ENCODE data around the gene TCF19. TPM values are rescaled to one million over a fixed set of nuclear protein-coding genes. Genes with fewer than 3 reads are reported as not detected.

Gene TCF19
- total and polyA plus RNA-seq, 2 donors (not counting 3 experiments of a cell fraction or from before 2014, with no cell fraction given), result 13.9 to 31.7 TPM

DNA sequence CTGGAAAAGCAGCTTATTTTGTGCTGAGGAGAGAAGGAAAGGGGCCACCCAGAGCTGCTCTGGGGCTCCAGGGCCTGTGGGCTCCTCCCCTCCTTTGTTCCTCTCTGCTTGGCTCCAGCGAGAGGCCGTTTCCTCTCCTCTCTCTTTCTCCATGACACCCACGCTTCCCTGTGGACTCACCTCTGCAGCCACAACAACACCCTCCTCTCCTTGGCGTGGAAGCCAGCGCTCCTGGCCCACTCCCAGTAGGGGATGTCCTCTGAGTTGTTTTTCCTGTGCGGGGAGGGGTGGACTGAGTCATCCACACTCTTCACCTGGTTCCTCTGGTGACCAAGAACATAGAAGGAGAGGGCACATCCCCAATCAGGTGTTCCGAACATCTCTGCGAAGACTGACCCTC lies 33.2 kb upstream of the TCF19 start:
- ChIA-PET CTCF (interaction anchor here (1.0 to 10.6 kb wide), 6 partner anchors 9 to 241 kb away, joined by 4 to 71 read pairs (median 8); partner anchors contain the start of gene PSORS1C1), POLR2A (no interaction called here)

More for the DNA sequence above, 33.2 kb upstream of the TCF19 start:
- peaks cover 36% of the 10 kb centered on the region for H3K4me1 ChIP-seq (ENCODE audit: control insufficient read depth, extremely low read depth, insufficient read depth, low read length)
- TF ChIP-seq, protein P1, sequence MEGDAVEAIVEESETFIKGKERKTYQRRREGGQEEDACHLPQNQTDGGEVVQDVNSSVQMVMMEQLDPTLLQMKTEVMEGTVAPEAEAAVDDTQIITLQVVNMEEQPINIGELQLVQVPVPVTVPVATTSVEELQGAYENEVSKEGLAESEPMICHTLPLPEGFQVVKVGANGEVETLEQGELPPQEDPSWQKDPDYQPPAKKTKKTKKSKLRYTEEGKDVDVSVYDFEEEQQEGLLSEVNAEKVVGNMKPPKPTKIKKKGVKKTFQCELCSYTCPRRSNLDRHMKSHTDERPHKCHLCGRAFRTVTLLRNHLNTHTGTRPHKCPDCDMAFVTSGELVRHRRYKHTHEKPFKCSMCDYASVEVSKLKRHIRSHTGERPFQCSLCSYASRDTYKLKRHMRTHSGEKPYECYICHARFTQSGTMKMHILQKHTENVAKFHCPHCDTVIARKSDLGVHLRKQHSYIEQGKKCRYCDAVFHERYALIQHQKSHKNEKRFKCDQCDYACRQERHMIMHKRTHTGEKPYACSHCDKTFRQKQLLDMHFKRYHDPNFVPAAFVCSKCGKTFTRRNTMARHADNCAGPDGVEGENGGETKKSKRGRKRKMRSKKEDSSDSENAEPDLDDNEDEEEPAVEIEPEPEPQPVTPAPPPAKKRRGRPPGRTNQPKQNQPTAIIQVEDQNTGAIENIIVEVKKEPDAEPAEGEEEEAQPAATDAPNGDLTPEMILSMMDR (IDR thresholded peaks at IDR 0.05; ENCODE audit: extremely low read depth in 1 of 2, insufficient read depth in 1 of 2, low read depth in 1 of 2, low read length in 2 of 2), result no peak
- TF ChIP-seq POLR2AphosphoS5 (IDR thresholded peaks at IDR 0.05; ENCODE audit: insufficient read depth, low read depth, low read length) (peak; percentile 37), MYC (IDR thresholded peaks at IDR 0.05; ENCODE audit: low read depth, low read length) (no peak), MAX (IDR thresholded peaks at IDR 0.05; ENCODE audit: insufficient read depth, insufficient read length) (no peak), EZH2 (IDR thresholded peaks at IDR 0.05; ENCODE audit: borderline replicate concordance, low read depth, low read length, severe bottlenecking) (no peak), JUN (IDR thresholded peaks at IDR 0.05; ENCODE audit: borderline replicate concordance, insufficient read depth, insufficient read length, low read depth) (no peak), GATA2 (IDR thresholded peaks at IDR 0.05; ENCODE audit: insufficient read depth, insufficient read length, low read depth, low read length) (no peak), POLR2A (IDR thresholded peaks at IDR 0.05; ENCODE audit: low read depth, low read length) (no peak), FOS (IDR thresholded peaks at IDR 0.05; ENCODE audit: borderline replicate concordance, insufficient read depth, low read length) (peak; percentile 40)
- no peaks in the 10 kb centered on the region for H3K9me1 ChIP-seq (replicated peaks; ENCODE audit: control insufficient read depth, extremely low read depth, insufficient read depth, low read length)
- dilution Hi-C loops (cut with MboI; ENCODE audit: extremely low pct_ligation_motif_present, low sequenced_read_pairs) (no loop called here), intact Hi-C loops (cut with micrococcal nuclease) (loop anchor here (5.0 kb wide), 1 partner anchor 298 kb away; no protein-coding TSS in a partner anchor)
- peak overlapping the region; percentile 2 for H2AFZ ChIP-seq (ENCODE audit: low read depth, low read length)
- peaks cover 3 to 6% of the 10 kb centered on the region in 2 experiments for H3K27me3 ChIP-seq (ENCODE audit: control insufficient read depth in 2 of 2, insufficient read depth in 2 of 2, low read length in 2 of 2)
- peak; percentile 84 for FAIRE-seq
- no peak overlapping the region for H3K4me3 ChIP-seq (replicated peaks in 1 of 3; ENCODE audit: insufficient read depth in 1 of 3, low read depth in 1 of 3, low read length in 3 of 3)
- no peaks in the 10 kb centered on the region for H3K9me3 ChIP-seq (replicated peaks; ENCODE audit: control insufficient read depth, insufficient read depth, low read length)
- no TSS peak for BruUV-seq (replicated peaks)
- H3K9ac ChIP-seq (replicated peaks; ENCODE audit: extremely low read depth, insufficient read depth, low read length), result no peak overlapping the region
- H3K79me2 ChIP-seq (ENCODE audit: control insufficient read depth, insufficient read depth, low read length), result no peaks in the 10 kb centered on the region
- no peaks in the 10 kb centered on the region for H4K20me1 ChIP-seq (replicated peaks; ENCODE audit: control insufficient read depth, extremely low read depth, insufficient read depth, low read length)
- peak; percentile 85 for DNase-seq (ENCODE audit: low read depth, low spot score)
- no peaks in the 10 kb centered on the region for H3K36me3 ChIP-seq (ENCODE audit: control insufficient read depth in 2 of 2, extremely low read depth in 1 of 2, insufficient read depth in 2 of 2, low read length in 2 of 2)
- no peak overlapping the region for H3K27ac ChIP-seq (ENCODE audit: insufficient read depth, low read depth, low read length)
- peak overlapping the region; percentile 5 for H3K4me2 ChIP-seq (ENCODE audit: insufficient read depth, low read length)

Data from endothelial cell of umbilical vein (primary cell).